Thoracic aorta (tissue), 2 donors: ENCODE results near the gene TTC13. TPM values are rescaled to one million over a fixed set of nuclear protein-coding genes. Genes with fewer than 3 reads are reported as not detected.
"Not testable (repeated sequence)": the region's sequence is repeated elsewhere in the genome, so short reads cannot be mapped to it uniquely, and the experiment has no call there.

Source experiments
- ATAC-seq: fragments of 150-250 bp; one replicate; pipeline ENCODE4 v1.8.0; 2017; ENCODE audit warnings: low read depth; ENCODE audit not compliant: insufficient number of reproducible peaks, low FRiP score
- DNase-seq: peaks from one replicate; pipeline ENCODE4 v3.0.0-alpha.2; 2020; ENCODE audit warnings: low spot score
- H3K27ac ChIP-seq, 2 donors: fragments of 200-600 bp; sonication (generic); 1 replicate in 1 of 2; 2 replicates in 1 of 2; pipeline ENCODE4 v1.5.1; 2016; ENCODE audit warnings: mild to moderate bottlenecking in 2 of 2, moderate library complexity in 2 of 2
- H3K27me3 ChIP-seq: fragments of 200-600 bp; sonication (generic); replicated peaks from 2 replicates; pipeline ENCODE4 v1.6.0; 2016; ENCODE audit warnings: mild to moderate bottlenecking; ENCODE audit not compliant: insufficient read depth
- H3K36me3 ChIP-seq: fragments of 200-600 bp; sonication (generic); one replicate; pipeline ENCODE4 v1.5.1; 2016
- H3K4me1 ChIP-seq, 2 donors: fragments of 200-600 bp; sonication (generic); 1 replicate in 1 of 2; 2 replicates in 1 of 2; pipeline versions ENCODE4 v1.5.1 to v1.6.0; 2016; ENCODE audit warnings: low read depth in 2 of 2, mild to moderate bottlenecking in 1 of 2; ENCODE audit not compliant: control insufficient read depth in 1 of 2
- H3K4me3 ChIP-seq: fragments of 200-600 bp; sonication (generic); 2 replicates; pipeline ENCODE4 v1.5.1; 2016; ENCODE audit warnings: mild to moderate bottlenecking
- H3K9me3 ChIP-seq: fragments of 200-600 bp; sonication (generic); 2 replicates; pipeline ENCODE4 v1.5.1; 2016
- CTCF ChIP-seq: fragments of 200-600 bp; sonication (generic); IDR thresholded peaks from one replicate; pipeline ENCODE4 v1.5.1; 2019; ENCODE audit warnings: antibody characterized with exemption
- total RNA-seq, 2 donors: library from RNA; depleted of rRNA; stranded (reverse); fragments of >200 nt; gene quantifications; one replicate each; pipeline versions ENCODE4 v1.1.0 to v1.2.3, GENCODE V29; 2016

TTC13 gene
- total RNA-seq, 2 donors from 2014 or later: 35.0 to 66.1 TPM

DNA sequence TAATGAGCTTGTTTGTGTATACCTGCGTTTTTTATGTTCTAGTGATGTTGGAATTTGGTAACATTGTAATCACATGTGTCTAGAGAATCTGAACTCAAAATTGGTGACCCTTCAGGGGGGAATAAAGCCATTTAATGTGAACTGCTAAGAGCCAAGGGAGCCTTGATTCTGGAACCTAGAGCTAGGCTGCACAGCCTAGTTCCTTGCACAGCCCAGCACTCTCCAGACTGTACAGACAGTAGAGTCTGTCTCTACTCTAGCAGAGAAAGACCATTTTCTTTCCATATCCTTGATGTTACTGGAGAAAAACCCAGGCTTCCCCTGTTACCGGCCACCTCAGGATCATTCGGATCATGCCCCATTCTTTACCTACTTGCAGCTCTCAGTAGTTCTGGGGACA is 8.8 kb upstream of the TTC13 start:
- H3K36me3 ChIP-seq: peaks cover 3% of the 10 kb centered on the region
- H3K4me3 ChIP-seq: no peak overlapping the region
- H3K4me1 ChIP-seq: no peaks in the 10 kb centered on the region
- ATAC-seq (no peak), DNase-seq (no peak)
- H3K27ac ChIP-seq: no peak overlapping the region
- H3K27me3 ChIP-seq: no peaks in the 10 kb centered on the region
- no peak for TF ChIP-seq CTCF
- H3K9me3 ChIP-seq: no peaks in the 10 kb centered on the region

DNA sequence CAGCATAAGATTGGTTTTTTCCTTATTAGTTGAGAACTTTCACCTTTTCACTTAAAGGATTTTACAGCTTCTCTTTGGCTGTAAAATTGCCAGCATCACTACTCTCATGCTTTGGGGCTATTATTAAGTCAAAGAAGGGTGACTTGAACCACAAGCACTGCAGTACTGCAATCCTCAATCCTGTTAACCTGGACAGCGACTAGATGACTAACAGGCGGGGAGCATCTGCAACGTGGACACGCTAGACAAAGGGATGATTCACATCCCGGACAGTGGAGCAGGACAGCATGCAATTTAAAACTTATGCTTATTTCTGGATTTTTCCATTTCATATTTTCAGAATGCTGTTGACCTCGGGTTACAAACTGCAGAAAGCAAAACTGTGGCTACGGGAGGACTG is 8.3 kb upstream of the TTC13 start:
- no peak for DNase-seq
- H3K4me3 ChIP-seq: no peak overlapping the region

DNA sequence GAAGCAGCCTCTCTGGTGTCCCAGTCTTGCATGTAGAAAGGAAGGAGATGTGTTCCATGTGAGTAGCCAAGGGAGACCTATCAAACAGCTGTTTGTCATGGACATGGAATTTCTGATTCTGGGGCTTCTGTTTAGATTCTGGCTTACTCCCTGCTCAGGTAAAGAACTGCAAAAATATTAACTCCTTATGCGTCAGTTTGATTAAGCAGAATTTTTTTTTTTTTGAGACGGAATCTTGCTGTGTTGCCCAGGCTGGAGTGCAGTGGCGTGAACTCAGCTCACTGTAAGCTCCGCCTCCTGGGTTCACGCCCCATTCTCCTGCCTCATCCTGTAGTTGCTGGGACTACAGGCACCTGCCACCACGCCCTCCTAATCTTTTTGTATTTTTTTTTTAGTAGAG is 7.0 kb upstream of the TTC13 start:
- no peak overlapping the region for H3K27ac ChIP-seq
- no peaks in the 10 kb centered on the region for H3K4me1 ChIP-seq
- no peak for TF ChIP-seq CTCF
- peaks cover 3% of the 10 kb centered on the region for H3K36me3 ChIP-seq
- ATAC-seq: no peak
- no peak for DNase-seq
- H3K27me3 ChIP-seq: no peaks in the 10 kb centered on the region
- H3K9me3 ChIP-seq: no peaks in the 10 kb centered on the region
- no peak overlapping the region for H3K4me3 ChIP-seq

More for the DNA sequence above, 8.3 kb upstream of the TTC13 start:
- Histone ChIP-seq H3K4me1 (no peaks in the 10 kb centered on the region), H3K27ac (no peak overlapping the region), H3K36me3 (peaks cover 3% of the 10 kb centered on the region), H3K27me3 (no peaks in the 10 kb centered on the region), H3K9me3 (no peaks in the 10 kb centered on the region)
- no peak for ATAC-seq
- TF ChIP-seq CTCF: no peak

DNA sequence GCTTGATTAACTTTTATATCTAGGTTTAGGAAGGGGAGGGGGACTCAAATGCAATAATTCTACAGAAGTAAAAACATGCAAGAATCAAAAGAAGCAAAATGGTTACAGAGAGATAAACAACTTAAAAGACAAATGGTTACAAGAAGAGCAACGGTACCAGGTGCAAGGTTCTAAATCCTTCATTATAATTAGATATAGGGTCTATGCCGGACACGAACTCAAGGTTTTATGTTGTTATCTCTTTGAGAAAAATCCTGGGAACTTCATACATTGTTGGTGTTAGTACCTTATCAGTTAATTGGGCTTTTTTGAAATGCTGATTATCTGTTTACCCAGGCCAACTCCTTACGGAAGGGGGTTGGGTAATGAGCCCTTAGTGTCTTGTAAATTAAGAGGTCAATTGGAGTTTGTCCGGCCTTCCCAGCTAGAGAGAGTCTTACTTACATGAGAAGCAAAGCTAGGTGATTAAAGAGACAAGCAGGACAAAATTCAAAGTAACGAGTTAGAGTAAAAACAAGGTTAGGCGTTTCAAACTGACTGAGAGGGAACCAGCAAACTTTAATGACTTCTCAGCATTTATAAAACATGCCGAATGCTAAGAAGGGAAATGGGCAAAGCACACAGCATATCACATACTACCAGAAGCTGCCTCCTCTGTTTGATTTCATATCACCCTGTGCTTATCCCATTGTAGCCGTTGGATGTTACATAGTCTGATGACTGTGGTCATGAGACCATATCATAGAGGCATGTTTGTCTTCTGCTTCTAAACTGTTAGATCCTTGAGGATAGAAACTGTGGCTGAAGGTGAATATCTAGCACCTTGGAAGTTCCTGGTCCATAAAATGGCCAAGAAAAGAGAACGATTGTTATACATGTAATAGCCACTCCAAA is 6.2 kb upstream of the TTC13 start:
- H3K27ac ChIP-seq, H3K4me3 ChIP-seq: not testable (repeated sequence)

DNA sequence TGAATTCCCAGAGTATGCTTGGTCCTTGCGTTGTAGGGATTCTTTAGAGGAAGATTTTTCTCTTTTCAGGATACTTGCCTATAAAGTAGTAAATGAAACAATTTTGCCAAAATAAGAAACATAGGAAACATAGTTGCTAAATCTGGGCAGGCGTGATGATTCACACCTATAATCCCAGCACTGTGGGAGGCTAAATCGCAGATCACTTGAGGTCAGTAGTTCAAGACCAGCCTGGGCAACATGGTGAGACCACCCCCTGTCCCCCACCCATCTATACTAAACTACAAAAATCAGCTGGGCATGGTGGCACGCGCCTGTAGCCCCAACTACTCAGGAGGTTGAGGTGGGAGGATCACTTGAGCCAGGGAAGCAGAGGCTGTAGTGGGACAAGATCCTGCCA is 5.2 kb upstream of the TTC13 start:
- TF ChIP-seq CTCF: no peak
- Histone ChIP-seq H3K27me3 (no peaks in the 10 kb centered on the region), H3K36me3 (no peaks in the 10 kb centered on the region), H3K27ac (no peak overlapping the region), H3K4me1 (peaks cover 4 to 12% of the 10 kb centered on the region in 2 donors), H3K9me3 (no peaks in the 10 kb centered on the region), H3K4me3 (no peak overlapping the region)
- DNase-seq (no peak), ATAC-seq (no peak)

More for the DNA sequence above, 6.2 kb upstream of the TTC13 start:
- not testable (repeated sequence) for H3K9me3 ChIP-seq, DNase-seq, ATAC-seq, H3K4me1 ChIP-seq, H3K36me3 ChIP-seq, H3K27me3 ChIP-seq
